Activated CD4-positive, CD25-positive, alpha-beta regulatory T cell treated with anti-CD3 and anti-CD28 coated beads, Interleukin-2, amount 50 U/mL, for 16 hours (primary cell): Measurements from ENCODE around the gene CD200R1L.

Source experiments
- DNase-seq: peaks from one replicate; pipeline ENCODE4 v3.0.0-alpha.2; 2020; ENCODE audit warnings: low read depth, low spot score

CD200R1L gene

DNA sequence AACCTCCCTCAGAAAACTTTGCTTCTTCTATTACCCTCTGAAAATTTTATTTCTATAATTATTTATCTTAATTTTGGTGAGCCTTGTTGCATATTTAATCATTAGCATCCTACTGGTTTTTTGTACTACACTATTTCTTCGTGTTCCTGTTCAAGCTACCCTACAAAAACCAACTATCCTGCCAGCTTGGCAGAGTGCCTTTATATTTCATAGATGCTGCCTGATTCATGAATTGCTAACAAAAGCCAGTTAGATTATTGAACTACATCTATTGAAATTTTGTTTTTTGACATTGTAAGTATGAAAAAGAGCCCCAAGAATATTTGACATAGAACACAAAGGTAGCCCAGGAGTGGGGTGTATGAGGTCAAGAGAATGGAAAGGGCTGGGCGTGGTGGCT, 78.9 kb downstream of the CD200R1L start:
- no peak for DNase-seq

GRCh38 chr3:112767177-112767576, 79.5 kb downstream of the CD200R1L start:
- DNase-seq = no peak
